ENCODE data around the gene MYO1D.

Gene MYO1D

GRCh38 chr17:32709562-32709961 lies 167.4 kb downstream of the MYO1D start:
- TF ChIP-seq CTCF (IDR thresholded peaks at IDR 0.05; ENCODE audit: low read depth, low read length, missing control alignments), result no peak
- no peak overlapping the region for H3K4me3 ChIP-seq (replicated peaks; ENCODE audit: low read depth, low read length)
- no peak for DNase-seq (ENCODE audit: extremely low read depth, low read depth)

GRCh38 chr17:32701871-32702270 lies 175.1 kb downstream of the MYO1D start:
- no peak for TF ChIP-seq CTCF (IDR thresholded peaks at IDR 0.05; ENCODE audit: low read depth, low read length, missing control alignments)
- no peak for DNase-seq (ENCODE audit: extremely low read depth, low read depth)
- H3K4me3 ChIP-seq (replicated peaks; ENCODE audit: low read depth, low read length), result no peak overlapping the region

- no peak for DNase-seq (ENCODE audit: extremely low read depth, low read depth)
- no peak overlapping the region for H3K4me3 ChIP-seq (replicated peaks; ENCODE audit: low read depth, low read length)
- TF ChIP-seq CTCF (IDR thresholded peaks at IDR 0.05; ENCODE audit: low read depth, low read length, missing control alignments), result no peak
Observed at GRCh38 chr17:32699247-32699646, 177.7 kb downstream of the MYO1D start.

- DNase-seq (ENCODE audit: extremely low read depth, low read depth), result no peak
- no peak overlapping the region for H3K4me3 ChIP-seq (replicated peaks; ENCODE audit: low read depth, low read length)
- no peak for TF ChIP-seq CTCF (IDR thresholded peaks at IDR 0.05; ENCODE audit: low read depth, low read length, missing control alignments)
Observed at GRCh38 chr17:32697728-32698625, 178.9 kb downstream of the MYO1D start.

- no peak for TF ChIP-seq CTCF (IDR thresholded peaks at IDR 0.05; ENCODE audit: low read depth, low read length, missing control alignments)
- H3K4me3 ChIP-seq (replicated peaks; ENCODE audit: low read depth, low read length), result no peak overlapping the region
- no peak for DNase-seq (ENCODE audit: extremely low read depth, low read depth)
Observed at GRCh38 chr17:32696426-32696825, 180.5 kb downstream of the MYO1D start.

GRCh38 chr17:32695864-32696263 lies 181.1 kb downstream of the MYO1D start:
- H3K4me3 ChIP-seq (replicated peaks; ENCODE audit: low read depth, low read length), result no peak overlapping the region
- no peak for DNase-seq (ENCODE audit: extremely low read depth, low read depth)
- no peak for TF ChIP-seq CTCF (IDR thresholded peaks at IDR 0.05; ENCODE audit: low read depth, low read length, missing control alignments)
